Neural progenitor cell (in vitro differentiated cells): ENCODE results near the gene RHD. TPM values are rescaled to one million over a fixed set of nuclear protein-coding genes. Genes with fewer than 3 reads are reported as not detected.

ENCODE experiments used
- DNase-seq: peaks from one replicate; pipeline ENCODE4 v3.0.0-alpha.2; 2016; ENCODE audit warnings: low spot score
- H2AFZ ChIP-seq: fragments of 200-600 bp; sonication (generic); replicated peaks from 2 replicates; pipeline ENCODE4 v1.6.1; 2016; ENCODE audit warnings: antibody characterized with exemption
- H3F3A ChIP-seq: fragments of 200-600 bp; sonication (generic); 2 replicates; pipeline ENCODE4 v1.6.1; 2016; ENCODE audit warnings: antibody characterized with exemption, low read depth
- H3K27ac ChIP-seq: fragments of 200-600 bp; sonication (generic); 2 replicates; pipeline ENCODE4 v1.5.1; 2016; ENCODE audit warnings: mild to moderate bottlenecking
- H3K27me3 ChIP-seq: fragments of 200-600 bp; sonication (generic); 2 replicates; pipeline ENCODE4 v1.6.1; 2016; ENCODE audit warnings: mild to moderate bottlenecking, moderate library complexity
- H3K36me3 ChIP-seq: fragments of 200-600 bp; sonication (generic); 2 replicates; pipeline ENCODE4 v1.5.1; 2016
- H3K4me1 ChIP-seq: fragments of 200-600 bp; sonication (generic); 2 replicates; pipeline ENCODE4 v1.6.1; 2016; ENCODE audit warnings: mixed run types
- H3K4me2 ChIP-seq: fragments of 200-600 bp; sonication (generic); 2 replicates; pipeline ENCODE4 v1.6.1; 2016
- H3K4me3 ChIP-seq: fragments of 200-600 bp; sonication (generic); 2 replicates; pipeline ENCODE4 v1.5.1; 2016
- H3K79me2 ChIP-seq: fragments of 200-600 bp; sonication (generic); 2 replicates; pipeline ENCODE4 v1.6.1; 2016; ENCODE audit warnings: low read depth
- H3K9ac ChIP-seq: fragments of 200-600 bp; sonication (generic); 2 replicates; pipeline ENCODE4 v1.6.1; 2016
- H3K9me3 ChIP-seq: fragments of 200-600 bp; sonication (generic); 2 replicates; pipeline ENCODE4 v1.5.1; 2016; ENCODE audit warnings: low read depth
- H4K20me1 ChIP-seq: fragments of 200-600 bp; sonication (generic); 2 replicates; pipeline ENCODE4 v1.6.1; 2016; ENCODE audit warnings: low read depth
- H3K27ac Mint-ChIP-seq: 3 replicates; pipeline ENCODE4 v1.8.0; 2021; ENCODE audit warnings: mixed read lengths
- H3K27me3 Mint-ChIP-seq: 2 replicates; pipeline ENCODE4 v1.8.0; 2022; ENCODE audit warnings: low read depth, mild to moderate bottlenecking, inconsistent platforms, moderate library complexity, mixed read lengths; ENCODE audit not compliant: insufficient read depth
- H3K36me3 Mint-ChIP-seq: 3 replicates; pipeline ENCODE4 v1.8.0; 2021; ENCODE audit warnings: mixed read lengths
- H3K4me1 Mint-ChIP-seq: 3 replicates; pipeline ENCODE4 v1.8.0; 2021; ENCODE audit warnings: mixed read lengths
- H3K4me3 Mint-ChIP-seq: 3 replicates; pipeline ENCODE4 v1.8.0; 2021; ENCODE audit warnings: mild to moderate bottlenecking, moderate library complexity, mixed read lengths
- H3K9me3 Mint-ChIP-seq: 3 replicates; pipeline ENCODE4 v1.8.0; 2020; ENCODE audit warnings: mixed read lengths
- EZH2 ChIP-seq: fragments of 200-600 bp; sonication (generic); IDR thresholded peaks from 2 replicates; pipeline ENCODE4 v1.6.1; 2017; ENCODE audit warnings: antibody characterized with exemption, mild to moderate bottlenecking, moderate library complexity
- EZH2phosphoT487 ChIP-seq: fragments of 200-600 bp; sonication (generic); IDR thresholded peaks from 2 replicates; pipeline ENCODE4 v1.6.1; 2017; ENCODE audit warnings: antibody characterized with exemption
- total RNA-seq: library from RNA; depleted of rRNA; stranded (reverse); fragments of >200 nt; gene quantifications from 2 replicates; pipeline ENCODE4 v1.2.3, GENCODE V29; 2015; ENCODE audit warnings: low replicate concordance
- TF ChIP-seq, protein P1 (sequence below): fragments of 200-600 bp; sonication (generic); IDR thresholded peaks from 2 replicates; pipeline ENCODE4 v1.5.1; 2017; ENCODE audit warnings: antibody characterized with exemption, mild to moderate bottlenecking

The RHD gene
- total RNA-seq, 1 donor from 2014 or later: not detected

DNA sequence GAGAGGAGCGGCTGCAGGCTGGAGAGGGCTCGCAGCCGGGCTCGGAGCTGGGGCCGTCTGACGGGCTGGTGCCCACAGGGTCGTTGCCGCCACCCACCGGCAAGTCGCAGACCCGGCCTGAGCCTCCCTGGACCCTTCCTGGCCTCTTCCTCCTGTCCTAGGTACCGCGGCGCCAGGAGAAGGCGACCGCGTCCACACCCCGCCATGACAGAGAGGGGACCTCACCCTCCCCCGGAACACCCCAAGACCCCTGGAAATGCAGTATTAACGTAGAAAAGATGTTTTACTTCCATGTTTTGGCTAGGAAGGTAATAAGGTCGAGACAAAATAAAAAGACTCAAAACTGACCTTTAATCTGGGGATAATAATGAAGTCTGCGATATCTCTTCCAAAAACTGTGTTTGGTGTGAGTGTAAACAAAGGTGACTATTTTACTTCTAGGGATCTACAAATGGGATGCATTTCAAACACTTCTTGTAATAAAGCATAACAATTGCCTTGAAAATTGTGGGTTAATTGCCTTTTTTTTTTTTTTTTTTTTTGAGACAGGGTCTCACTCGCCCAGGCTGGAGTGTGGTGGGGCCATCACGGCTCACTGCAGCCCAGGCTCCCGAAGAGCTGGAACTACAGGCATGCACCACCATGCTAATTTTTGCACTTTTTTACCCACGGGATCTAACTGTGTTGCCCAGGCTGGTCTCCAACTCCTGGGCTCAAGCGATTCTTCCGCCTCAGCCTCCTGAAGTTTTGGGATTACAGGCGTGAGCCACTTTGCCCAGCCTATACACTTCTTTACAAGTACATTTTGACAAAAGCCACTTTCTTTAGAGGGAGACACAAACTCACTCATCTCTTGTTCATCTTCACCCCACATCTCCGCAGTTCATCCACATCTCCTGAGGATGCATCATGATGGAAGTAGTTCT is 24.2 kb upstream of the RHD start:
- H3K4me2 ChIP-seq: peak overlapping the region; percentile 96
- H3K9ac ChIP-seq: no peak overlapping the region
- TF ChIP-seq EZH2phosphoT487 (no peak), EZH2 (no peak)
- TF ChIP-seq, protein P1, sequence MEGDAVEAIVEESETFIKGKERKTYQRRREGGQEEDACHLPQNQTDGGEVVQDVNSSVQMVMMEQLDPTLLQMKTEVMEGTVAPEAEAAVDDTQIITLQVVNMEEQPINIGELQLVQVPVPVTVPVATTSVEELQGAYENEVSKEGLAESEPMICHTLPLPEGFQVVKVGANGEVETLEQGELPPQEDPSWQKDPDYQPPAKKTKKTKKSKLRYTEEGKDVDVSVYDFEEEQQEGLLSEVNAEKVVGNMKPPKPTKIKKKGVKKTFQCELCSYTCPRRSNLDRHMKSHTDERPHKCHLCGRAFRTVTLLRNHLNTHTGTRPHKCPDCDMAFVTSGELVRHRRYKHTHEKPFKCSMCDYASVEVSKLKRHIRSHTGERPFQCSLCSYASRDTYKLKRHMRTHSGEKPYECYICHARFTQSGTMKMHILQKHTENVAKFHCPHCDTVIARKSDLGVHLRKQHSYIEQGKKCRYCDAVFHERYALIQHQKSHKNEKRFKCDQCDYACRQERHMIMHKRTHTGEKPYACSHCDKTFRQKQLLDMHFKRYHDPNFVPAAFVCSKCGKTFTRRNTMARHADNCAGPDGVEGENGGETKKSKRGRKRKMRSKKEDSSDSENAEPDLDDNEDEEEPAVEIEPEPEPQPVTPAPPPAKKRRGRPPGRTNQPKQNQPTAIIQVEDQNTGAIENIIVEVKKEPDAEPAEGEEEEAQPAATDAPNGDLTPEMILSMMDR: peak; percentile 52
- Mint-ChIP-seq H3K36me3 (peaks cover 10% of the 10 kb centered on the region), H3K9me3 (no peaks in the 10 kb centered on the region), H3K4me1 (peaks cover 27% of the 10 kb centered on the region), H3K27me3 (peaks cover 4% of the 10 kb centered on the region), H3K4me3 (peak overlapping the region; percentile 97), H3K27ac (peak overlapping the region; percentile 81)
- H3K27ac ChIP-seq: peak overlapping the region; percentile 7
- H3K9me3 ChIP-seq: no peaks in the 10 kb centered on the region
- peak overlapping the region; percentile 59 for H2AFZ ChIP-seq
- H3K36me3 ChIP-seq: peaks cover 12% of the 10 kb centered on the region
- no peak for DNase-seq
- H3K79me2 ChIP-seq: peaks cover 36% of the 10 kb centered on the region
- H3K4me1 ChIP-seq: no peaks in the 10 kb centered on the region
- H3K27me3 ChIP-seq: no peaks in the 10 kb centered on the region
- H4K20me1 ChIP-seq: peaks cover 24% of the 10 kb centered on the region
- H3F3A ChIP-seq: peaks cover 39% of the 10 kb centered on the region
- peak overlapping the region; percentile 89 for H3K4me3 ChIP-seq

DNA sequence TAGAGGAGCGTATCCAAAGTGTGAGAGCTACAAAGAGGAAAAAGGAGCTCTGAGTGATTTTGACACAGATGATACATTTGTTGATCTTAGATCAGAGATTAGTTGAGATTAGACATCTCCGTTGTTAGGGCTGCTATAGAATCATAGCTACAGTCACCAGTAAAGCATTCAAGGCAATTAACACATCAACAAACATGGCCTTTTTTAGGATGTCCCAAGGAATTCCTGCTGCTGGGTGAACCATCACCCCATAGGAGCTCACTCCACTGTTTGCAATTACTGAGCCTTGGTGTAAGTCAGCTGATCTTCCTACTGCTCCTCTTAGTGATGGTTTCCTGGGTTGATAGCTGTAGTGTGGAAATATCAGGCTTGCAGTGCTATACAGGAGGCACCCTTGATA is 18.4 kb upstream of the RHD start:
- Mint-ChIP-seq H3K27me3 (peaks cover 7% of the 10 kb centered on the region), H3K36me3 (peaks cover 2% of the 10 kb centered on the region), H3K4me1 (peaks cover 24% of the 10 kb centered on the region), H3K27ac (no peak overlapping the region), H3K9me3 (no peaks in the 10 kb centered on the region), H3K4me3 (no peak overlapping the region)
- Histone ChIP-seq H3K9me3 (no peaks in the 10 kb centered on the region), H3K4me1 (peaks cover 7% of the 10 kb centered on the region), H3K4me2 (no peak overlapping the region), H3K9ac (no peak overlapping the region), H3K4me3 (no peak overlapping the region), H3K36me3 (no peaks in the 10 kb centered on the region), H3K27me3 (no peaks in the 10 kb centered on the region), H3K79me2 (no peaks in the 10 kb centered on the region), H3F3A (peaks cover 21% of the 10 kb centered on the region), H3K27ac (no peak overlapping the region), H2AFZ (no peak overlapping the region), H4K20me1 (peaks cover 3% of the 10 kb centered on the region)
- no peak for TF ChIP-seq EZH2
- no peak for TF ChIP-seq EZH2phosphoT487
- TF ChIP-seq, protein P1: no peak
- DNase-seq: no peak

DNA sequence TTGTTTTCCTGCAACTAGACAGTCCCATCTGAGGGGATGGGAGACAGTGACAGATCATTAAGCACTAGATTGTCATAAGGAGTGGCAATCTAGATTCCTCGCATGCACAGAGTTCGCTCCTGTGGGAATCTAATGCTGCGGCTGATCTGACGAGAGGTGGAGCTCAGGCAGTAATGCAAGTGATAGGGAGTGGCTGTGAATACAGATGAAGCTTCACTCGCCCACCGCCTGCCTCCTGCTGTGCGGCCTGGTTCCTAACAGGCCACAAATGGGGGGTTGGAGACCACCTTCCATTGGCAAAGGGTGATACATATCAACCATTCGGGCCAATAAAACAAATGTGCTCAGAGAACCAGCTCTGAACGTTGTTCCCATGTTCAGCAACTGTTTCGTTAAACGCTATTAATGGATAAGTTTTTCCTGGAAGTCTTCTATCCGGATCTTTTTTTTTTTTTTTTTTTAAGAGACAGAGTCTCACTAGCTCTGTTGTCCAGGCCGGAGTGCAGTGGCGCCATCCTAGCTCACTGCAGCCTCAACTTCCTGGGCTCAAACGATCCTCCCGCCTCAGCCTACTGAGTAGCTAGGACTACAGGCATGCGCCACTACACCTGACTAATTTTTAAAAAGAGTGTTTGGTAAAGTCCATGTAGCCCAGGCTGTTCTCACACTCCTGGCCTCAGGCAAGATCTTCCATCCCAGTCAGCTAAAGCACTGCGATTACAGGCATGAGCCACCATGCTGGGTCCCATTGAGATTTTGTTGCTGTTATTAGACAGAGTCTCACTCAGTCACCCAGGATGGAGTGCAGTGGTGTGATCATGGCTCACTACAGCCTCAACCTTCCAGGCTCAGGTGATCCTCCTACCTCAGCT is 16.4 kb upstream of the RHD start:
- peaks cover 24% of the 10 kb centered on the region for H3K4me1 Mint-ChIP-seq
- H3K27ac Mint-ChIP-seq: no peak overlapping the region
- H3K4me3 Mint-ChIP-seq: no peak overlapping the region
- H3K79me2 ChIP-seq: no peaks in the 10 kb centered on the region
- H4K20me1 ChIP-seq: peaks cover 3% of the 10 kb centered on the region
- no peak overlapping the region for H3K4me3 ChIP-seq
- peaks cover 7% of the 10 kb centered on the region for H3K27me3 Mint-ChIP-seq
- peaks cover 2% of the 10 kb centered on the region for H3K36me3 Mint-ChIP-seq
- no peak overlapping the region for H2AFZ ChIP-seq
- H3F3A ChIP-seq: peaks cover 21% of the 10 kb centered on the region
- no peak overlapping the region for H3K9ac ChIP-seq
- no peaks in the 10 kb centered on the region for H3K9me3 Mint-ChIP-seq
- no peak overlapping the region for H3K4me2 ChIP-seq
- peaks cover 7% of the 10 kb centered on the region for H3K4me1 ChIP-seq
- no peaks in the 10 kb centered on the region for H3K9me3 ChIP-seq
- no peaks in the 10 kb centered on the region for H3K36me3 ChIP-seq
- no peak for DNase-seq
- H3K27me3 ChIP-seq: no peaks in the 10 kb centered on the region
- no peak overlapping the region for H3K27ac ChIP-seq
- TF ChIP-seq EZH2phosphoT487 (no peak), EZH2 (no peak)
- TF ChIP-seq, protein P1: no peak
